Progenitor cell of endocrine pancreas (in vitro differentiated cells): ENCODE data around the gene BRSK1. TPM values are rescaled to one million over a fixed set of nuclear protein-coding genes. Genes with fewer than 3 reads are reported as not detected.
A peak's percentile ranks its signal among the peaks of the same experiment; 100 is the strongest.

Experiments
- DNase-seq: peaks from one replicate; pipeline ENCODE4 v3.0.0; 2021; ENCODE audit warnings: low spot score; ENCODE audit not compliant: unreplicated experiment
- H3K27ac Mint-ChIP-seq: 2 replicates; pipeline ENCODE4 v1.8.0; 2021; ENCODE audit warnings: mild to moderate bottlenecking, moderate library complexity, mixed read lengths
- H3K27me3 Mint-ChIP-seq: 2 replicates; pipeline ENCODE4 v1.8.0; 2021; ENCODE audit warnings: mixed read lengths
- H3K36me3 Mint-ChIP-seq: 2 replicates; pipeline ENCODE4 v1.8.0; 2022; ENCODE audit warnings: mixed read lengths; ENCODE audit not compliant: insufficient read depth
- H3K4me1 Mint-ChIP-seq: 2 replicates; pipeline ENCODE4 v1.8.0; 2021; ENCODE audit warnings: low read depth, mixed read lengths
- H3K4me3 Mint-ChIP-seq: 2 replicates; pipeline ENCODE4 v1.8.0; 2021; ENCODE audit warnings: low read depth, mild to moderate bottlenecking, moderate library complexity, mixed read lengths
- H3K9me3 Mint-ChIP-seq: 2 replicates; pipeline ENCODE4 v1.8.0; 2021; ENCODE audit warnings: low read depth, mixed read lengths
- total RNA-seq: library from RNA; stranded (reverse); gene quantifications from 2 replicates; pipeline ENCODE4 v1.2.1, GENCODE V29; 2021
- TF ChIP-seq, protein P1 (sequence below): fragments of 200-600 bp; sonication (generic); IDR thresholded peaks from one replicate; pipeline ENCODE4 v1.5.0; 2021; ENCODE audit warnings: antibody characterized with exemption, mild to moderate bottlenecking; ENCODE audit not compliant: unreplicated experiment

The BRSK1 gene
- total RNA-seq, 1 donor from 2014 or later = 68.7 TPM

GRCh38 chr19:55284405-55285058, 735 bp downstream of the BRSK1 start:
- Mint-ChIP-seq H3K27ac (no peak overlapping the region), H3K9me3 (no peaks in the 10 kb centered on the region), H3K4me1 (peaks cover 16% of the 10 kb centered on the region), H3K4me3 (peak overlapping the region; percentile 74), H3K36me3 (no peaks in the 10 kb centered on the region), H3K27me3 (no peaks in the 10 kb centered on the region)
- TF ChIP-seq, protein P1, sequence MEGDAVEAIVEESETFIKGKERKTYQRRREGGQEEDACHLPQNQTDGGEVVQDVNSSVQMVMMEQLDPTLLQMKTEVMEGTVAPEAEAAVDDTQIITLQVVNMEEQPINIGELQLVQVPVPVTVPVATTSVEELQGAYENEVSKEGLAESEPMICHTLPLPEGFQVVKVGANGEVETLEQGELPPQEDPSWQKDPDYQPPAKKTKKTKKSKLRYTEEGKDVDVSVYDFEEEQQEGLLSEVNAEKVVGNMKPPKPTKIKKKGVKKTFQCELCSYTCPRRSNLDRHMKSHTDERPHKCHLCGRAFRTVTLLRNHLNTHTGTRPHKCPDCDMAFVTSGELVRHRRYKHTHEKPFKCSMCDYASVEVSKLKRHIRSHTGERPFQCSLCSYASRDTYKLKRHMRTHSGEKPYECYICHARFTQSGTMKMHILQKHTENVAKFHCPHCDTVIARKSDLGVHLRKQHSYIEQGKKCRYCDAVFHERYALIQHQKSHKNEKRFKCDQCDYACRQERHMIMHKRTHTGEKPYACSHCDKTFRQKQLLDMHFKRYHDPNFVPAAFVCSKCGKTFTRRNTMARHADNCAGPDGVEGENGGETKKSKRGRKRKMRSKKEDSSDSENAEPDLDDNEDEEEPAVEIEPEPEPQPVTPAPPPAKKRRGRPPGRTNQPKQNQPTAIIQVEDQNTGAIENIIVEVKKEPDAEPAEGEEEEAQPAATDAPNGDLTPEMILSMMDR = no peak
- DNase-seq = no peak

- H3K27ac Mint-ChIP-seq = peak overlapping the region; percentile 90
- TF ChIP-seq, protein P1 = no peak
- H3K36me3 Mint-ChIP-seq = no peaks in the 10 kb centered on the region
- peak overlapping the region; percentile 74 for H3K4me3 Mint-ChIP-seq
- H3K4me1 Mint-ChIP-seq = peaks cover 12% of the 10 kb centered on the region
- H3K27me3 Mint-ChIP-seq = no peaks in the 10 kb centered on the region
- H3K9me3 Mint-ChIP-seq = no peaks in the 10 kb centered on the region
- no peak for DNase-seq
Observed at GRCh38 chr19:55285229-55285890, 1.6 kb downstream of the BRSK1 start.

DNA sequence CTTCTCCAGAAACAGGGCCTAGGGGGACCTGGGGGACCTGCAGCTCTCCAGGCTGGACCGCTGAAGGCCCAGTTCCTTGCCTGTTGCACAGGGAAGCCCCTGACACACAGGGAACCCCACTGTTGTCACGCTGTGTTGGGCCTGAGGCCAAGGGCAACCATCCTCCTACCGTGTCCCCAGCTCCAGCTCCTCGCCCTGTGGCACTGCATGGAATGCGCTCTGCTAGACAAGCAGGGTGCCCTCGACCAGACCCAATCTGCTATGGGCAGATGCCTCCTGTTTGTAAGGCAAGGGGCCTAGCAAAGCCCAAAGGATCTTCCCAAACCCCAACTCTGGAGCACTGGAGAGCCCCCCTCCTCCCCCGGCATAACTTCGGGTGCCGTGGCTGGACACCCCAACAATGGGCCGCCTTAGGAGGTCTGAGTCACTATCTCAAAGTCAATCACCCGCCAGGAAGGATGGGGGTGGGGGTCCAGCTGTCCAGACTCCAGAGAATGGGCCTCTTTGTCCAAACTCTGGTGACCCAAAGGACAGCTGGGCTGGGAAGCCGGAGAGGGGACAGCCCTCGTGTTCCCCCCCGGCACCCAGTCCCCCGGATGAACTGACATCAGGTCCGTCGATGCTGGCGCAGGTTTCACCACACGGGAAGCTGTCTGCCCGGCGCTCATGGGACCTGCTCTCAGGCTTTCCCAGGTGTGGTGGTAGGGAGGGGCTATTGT, 3.7 kb downstream of the BRSK1 start:
- no peaks in the 10 kb centered on the region for H3K27me3 Mint-ChIP-seq
- DNase-seq = no peak
- TF ChIP-seq, protein P1 = no peak
- H3K27ac Mint-ChIP-seq = no peak overlapping the region
- H3K9me3 Mint-ChIP-seq = no peaks in the 10 kb centered on the region
- H3K4me1 Mint-ChIP-seq = peaks cover 12% of the 10 kb centered on the region
- peaks cover 8% of the 10 kb centered on the region for H3K36me3 Mint-ChIP-seq
- H3K4me3 Mint-ChIP-seq = no peak overlapping the region

- Mint-ChIP-seq H3K27ac (no peak overlapping the region), H3K4me1 (peaks cover 12% of the 10 kb centered on the region), H3K27me3 (no peaks in the 10 kb centered on the region), H3K9me3 (no peaks in the 10 kb centered on the region), H3K36me3 (peaks cover 11% of the 10 kb centered on the region), H3K4me3 (no peak overlapping the region)
- TF ChIP-seq, protein P1 = no peak
- no peak for DNase-seq
Observed at GRCh38 chr19:55289117-55289796, 5.5 kb downstream of the BRSK1 start.

GRCh38 chr19:55297267-55297666, 13.5 kb downstream of the BRSK1 start:
- no peaks in the 10 kb centered on the region for H3K9me3 Mint-ChIP-seq
- H3K27me3 Mint-ChIP-seq = no peaks in the 10 kb centered on the region
- no peak for DNase-seq
- H3K27ac Mint-ChIP-seq = no peak overlapping the region
- TF ChIP-seq, protein P1 = no peak
- H3K4me3 Mint-ChIP-seq = no peak overlapping the region
- no peaks in the 10 kb centered on the region for H3K4me1 Mint-ChIP-seq
- peaks cover 20% of the 10 kb centered on the region for H3K36me3 Mint-ChIP-seq
